GM21367 (cell line): ENCODE data around the gene DTNBP1.

Source experiments
- ATAC-seq: cut with Tn5 transposase; IDR thresholded peaks from one replicate; pipeline ENCODE4 v1.9.1; 2021; ENCODE audit not compliant: unreplicated experiment

The DTNBP1 gene

GRCh38 chr6:15626878-15627674 is 35.8 kb downstream of the DTNBP1 start:
- ATAC-seq: no peak

- ATAC-seq: no peak
Observed at GRCh38 chr6:15626160-15626559, 36.7 kb downstream of the DTNBP1 start.

GRCh38 chr6:15623276-15624116 is 39.3 kb downstream of the DTNBP1 start:
- no peak for ATAC-seq

GRCh38 chr6:15622045-15622740 is 40.6 kb downstream of the DTNBP1 start:
- ATAC-seq: no peak

GRCh38 chr6:15621203-15622044 is 41.4 kb downstream of the DTNBP1 start:
- ATAC-seq: peak; percentile 82

GRCh38 chr6:15620611-15621010 is 42.2 kb downstream of the DTNBP1 start:
- no peak for ATAC-seq

GRCh38 chr6:15619330-15619729 is 43.5 kb downstream of the DTNBP1 start:
- ATAC-seq: no peak

GRCh38 chr6:15618685-15619084 is 44.1 kb downstream of the DTNBP1 start:
- no peak for ATAC-seq

- no peak for ATAC-seq
Observed at GRCh38 chr6:15616261-15616660, 46.6 kb downstream of the DTNBP1 start.

- no peak for ATAC-seq
Observed at GRCh38 chr6:15615802-15616201, 47.0 kb downstream of the DTNBP1 start.

- no peak for ATAC-seq
Observed at GRCh38 chr6:15614277-15614676, 48.6 kb downstream of the DTNBP1 start.

GRCh38 chr6:15608396-15608795 is 54.4 kb downstream of the DTNBP1 start:
- no peak for ATAC-seq

GRCh38 chr6:15607603-15608002 is 55.2 kb downstream of the DTNBP1 start:
- ATAC-seq: no peak

- ATAC-seq: no peak
Observed at GRCh38 chr6:15606347-15606746, 56.5 kb downstream of the DTNBP1 start.

GRCh38 chr6:15604843-15605242 is 58.0 kb downstream of the DTNBP1 start:
- no peak for ATAC-seq

GRCh38 chr6:15602154-15602553 is 60.7 kb downstream of the DTNBP1 start:
- ATAC-seq: no peak

- ATAC-seq: no peak
Observed at GRCh38 chr6:15598273-15598798, 64.5 kb downstream of the DTNBP1 start.

- ATAC-seq: no peak
Observed at GRCh38 chr6:15596186-15596896, 66.5 kb downstream of the DTNBP1 start.

GRCh38 chr6:15595461-15596173 is 67.2 kb downstream of the DTNBP1 start:
- ATAC-seq: no peak
